Limb (tissue), 2 donors: ENCODE data around the gene SCN10A.

ENCODE experiments used
- DNase-seq, 2 donors: peaks; one replicate each; pipeline ENCODE4 v3.0.0-alpha.2; 2016; ENCODE audit errors: extremely low spot score in 2 of 2

SCN10A gene

DNA sequence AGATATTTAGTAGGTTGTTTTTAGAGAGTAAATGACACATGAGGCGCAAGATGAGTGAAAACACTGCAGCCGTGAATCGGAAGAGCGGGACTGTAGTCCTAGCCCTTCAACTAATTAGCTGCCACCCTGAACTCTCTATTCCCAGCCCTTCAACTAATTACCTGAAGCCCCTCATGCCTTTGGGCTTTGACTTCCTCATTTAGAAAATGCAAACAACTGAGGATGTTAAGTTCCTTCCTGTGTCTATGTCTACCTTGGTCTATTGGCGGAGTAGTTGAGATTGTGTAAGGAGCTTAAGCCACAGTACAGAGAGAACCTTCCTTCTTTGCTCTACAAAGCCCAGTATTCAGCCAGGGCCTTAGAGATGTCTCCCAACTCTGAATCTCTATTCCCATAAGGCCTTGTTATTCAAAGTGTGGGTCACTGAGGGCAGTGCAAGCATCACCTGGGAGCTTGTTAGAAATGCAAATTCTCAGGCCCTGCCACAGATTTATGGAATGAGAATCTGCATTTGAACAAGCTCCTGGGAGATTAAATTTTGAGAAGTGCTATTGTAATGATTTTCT, 94.7 kb downstream of the SCN10A start:
- DNase-seq: no peak

DNA sequence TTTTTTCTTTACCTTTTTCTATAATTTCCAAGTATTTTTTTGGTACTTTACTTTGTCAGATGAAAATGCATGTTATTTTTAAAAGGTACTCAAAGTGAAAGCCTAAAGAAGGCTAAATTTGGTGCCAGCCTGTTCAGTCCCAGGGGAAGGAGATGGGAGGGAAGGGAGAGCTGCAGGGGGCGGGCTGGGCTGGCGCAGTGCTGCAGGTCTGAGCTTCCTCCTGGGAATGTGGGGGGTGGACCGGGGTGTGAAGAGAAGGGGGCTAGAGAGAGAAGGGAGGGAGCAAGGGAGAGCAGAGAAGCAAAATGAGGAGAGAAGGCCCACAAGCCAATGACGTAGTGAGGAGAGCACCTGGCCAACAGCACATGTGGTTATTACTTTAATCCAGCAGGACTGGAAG, 95.6 kb downstream of the SCN10A start:
- no peak for DNase-seq

DNA sequence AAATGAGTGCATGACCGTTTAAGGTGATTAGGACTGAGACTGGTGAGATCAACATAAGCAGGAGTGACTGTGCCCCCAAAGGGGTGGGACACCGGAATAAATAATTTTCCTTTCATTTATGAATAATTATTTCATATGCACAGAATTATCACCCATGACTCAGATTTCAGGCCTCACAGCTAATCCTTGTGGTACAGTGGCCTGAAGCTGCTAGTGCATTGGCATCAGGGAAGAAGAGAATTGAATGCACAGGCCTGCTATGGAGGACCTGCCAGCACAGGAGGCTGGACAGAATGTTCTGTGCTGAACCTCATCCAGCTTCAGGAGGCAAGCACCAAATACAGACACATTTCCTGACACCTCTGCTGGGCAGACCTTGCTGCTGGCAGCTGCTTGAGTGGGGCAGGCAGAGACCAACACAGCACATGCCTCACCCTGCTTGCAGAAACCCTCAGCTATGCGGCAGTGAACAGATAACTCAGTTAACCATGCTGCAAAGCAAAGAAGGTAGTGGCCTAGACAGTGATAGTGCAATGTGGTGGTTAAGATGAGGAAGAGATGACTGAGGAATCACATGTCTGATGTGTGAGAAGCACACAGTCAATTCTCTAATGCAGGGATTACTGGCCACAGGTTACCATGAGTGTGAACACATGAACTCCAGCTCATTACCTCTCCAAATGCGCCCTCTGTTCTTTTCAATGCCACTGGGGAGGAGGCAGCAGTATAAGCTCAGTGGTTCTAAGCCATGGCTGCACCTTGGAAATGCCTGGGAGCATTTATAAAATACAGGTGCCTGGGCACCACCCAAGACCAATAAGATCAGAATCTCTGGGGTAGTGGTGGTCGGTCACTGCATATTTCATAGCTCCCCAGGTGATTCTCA, 98.4 kb downstream of the SCN10A start:
- DNase-seq: no peak

DNA sequence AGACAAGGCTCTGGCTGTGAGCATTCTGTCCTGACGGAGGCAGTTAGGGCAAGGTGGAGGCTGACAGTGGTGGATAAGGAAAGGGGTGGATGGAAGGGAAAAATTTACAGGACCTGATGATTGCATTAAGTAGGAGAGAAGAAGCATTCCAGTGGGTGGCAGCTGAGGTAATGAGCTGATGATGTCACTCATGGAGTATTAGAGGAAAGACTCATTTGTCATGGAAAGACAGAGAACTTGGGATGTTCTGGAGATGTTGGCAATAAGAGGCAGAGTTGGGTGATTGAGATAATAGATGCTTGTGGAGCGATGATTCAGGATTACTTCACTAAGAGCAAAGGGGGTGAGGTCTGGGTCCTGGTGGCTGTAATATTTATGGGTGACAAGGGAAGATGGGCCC, 102.9 kb downstream of the SCN10A start:
- DNase-seq: no peak

DNA sequence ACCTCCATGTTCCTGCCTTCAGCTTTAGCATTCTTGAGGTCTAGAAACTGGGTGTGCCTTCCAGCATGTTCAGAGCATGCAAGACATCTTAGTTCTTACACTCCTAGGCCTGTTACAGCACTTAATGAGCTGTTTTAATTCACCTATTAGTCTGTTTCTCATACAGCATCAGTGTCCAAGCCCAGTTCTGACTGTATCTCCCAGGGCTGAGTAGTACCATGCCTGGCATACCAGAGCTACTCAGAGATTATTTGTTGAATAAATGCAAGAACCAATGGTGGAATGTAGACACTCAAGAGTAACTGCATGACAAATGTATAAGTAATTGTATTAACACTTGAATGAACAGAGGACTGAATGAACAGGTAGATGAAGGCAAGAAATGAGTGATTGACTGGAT, 104.7 kb downstream of the SCN10A start:
- no peak for DNase-seq

DNA sequence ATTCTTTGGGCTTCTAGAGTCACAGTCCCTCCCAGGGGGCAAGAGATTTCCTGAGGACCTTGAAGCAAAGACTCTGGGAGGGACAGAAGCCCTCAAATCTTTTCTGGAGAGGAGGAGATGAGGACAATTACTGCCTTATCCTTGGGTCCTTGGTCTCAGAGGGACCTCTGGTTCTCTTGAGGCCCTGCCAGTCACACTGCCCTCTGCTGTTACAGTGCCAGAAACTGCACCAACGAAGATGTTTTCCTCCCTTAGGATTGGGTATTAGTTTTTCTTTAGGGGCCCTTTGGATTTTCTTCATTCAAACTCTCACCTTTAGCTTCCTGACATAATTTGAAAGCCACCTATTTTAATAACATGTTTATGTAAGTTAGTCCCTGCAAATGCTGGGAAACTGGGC, 108.3 kb downstream of the SCN10A start:
- DNase-seq: no peak

DNA sequence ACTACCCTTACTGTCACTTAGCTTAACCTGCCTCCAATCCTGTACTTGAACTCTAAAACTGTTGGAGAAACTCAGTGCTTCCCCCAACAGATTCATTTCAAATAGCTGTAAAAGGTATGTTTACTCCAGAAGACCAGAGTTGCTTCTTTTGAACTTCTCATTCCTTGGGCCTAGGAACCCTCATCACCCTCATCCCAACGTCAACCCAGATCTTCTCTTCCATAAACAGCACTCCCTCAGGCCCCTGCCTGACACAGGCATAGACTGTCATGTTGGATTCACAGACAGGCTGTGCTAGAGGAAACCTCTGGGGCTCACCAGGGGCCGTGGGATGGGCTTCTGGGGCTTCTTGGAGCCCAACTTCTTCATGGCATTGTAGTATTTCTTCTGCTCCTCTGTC, 109.1 kb downstream of the SCN10A start:
- DNase-seq: no peak

DNA sequence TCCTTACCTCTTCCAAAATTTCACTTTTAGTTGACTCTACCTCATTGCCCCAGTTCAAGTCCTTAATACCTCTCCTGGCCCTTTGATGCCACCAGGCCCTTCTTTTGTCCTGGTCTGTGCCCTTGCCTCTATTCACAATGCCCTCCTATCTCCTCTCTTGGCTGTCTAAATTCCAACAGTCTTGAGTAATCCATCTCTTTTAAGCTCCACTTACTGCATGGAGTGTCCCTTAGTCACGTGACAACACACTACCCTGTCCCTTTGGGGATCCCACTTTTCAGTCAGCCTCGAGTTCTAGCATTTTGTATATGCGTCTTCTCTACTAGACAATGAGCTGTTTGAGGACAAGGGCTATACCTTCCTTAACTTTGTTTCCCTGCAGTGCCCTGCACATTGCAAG, 113.8 kb downstream of the SCN10A start:
- DNase-seq: no peak

DNA sequence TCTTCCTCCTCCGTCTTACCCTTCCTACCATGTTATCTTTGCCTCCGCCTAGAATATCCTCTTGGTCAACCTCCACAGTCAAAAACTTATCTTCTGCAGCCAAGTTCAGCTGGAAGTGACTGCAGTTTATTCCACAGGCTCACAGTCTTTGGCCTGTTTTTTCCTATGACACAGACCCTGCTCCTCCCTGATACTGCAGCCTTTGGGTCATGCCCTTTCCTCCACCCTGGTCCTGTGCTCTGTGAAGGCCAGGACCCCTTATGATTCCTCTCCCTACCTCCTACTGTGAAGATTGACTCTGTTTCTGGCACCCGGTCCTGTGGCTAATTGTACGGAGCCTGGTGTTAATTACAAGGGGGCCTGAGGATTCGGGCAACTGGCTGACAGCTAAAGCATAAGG, 117.3 kb downstream of the SCN10A start:
- DNase-seq: peak in 1 of 2 donors; percentile 1

DNA sequence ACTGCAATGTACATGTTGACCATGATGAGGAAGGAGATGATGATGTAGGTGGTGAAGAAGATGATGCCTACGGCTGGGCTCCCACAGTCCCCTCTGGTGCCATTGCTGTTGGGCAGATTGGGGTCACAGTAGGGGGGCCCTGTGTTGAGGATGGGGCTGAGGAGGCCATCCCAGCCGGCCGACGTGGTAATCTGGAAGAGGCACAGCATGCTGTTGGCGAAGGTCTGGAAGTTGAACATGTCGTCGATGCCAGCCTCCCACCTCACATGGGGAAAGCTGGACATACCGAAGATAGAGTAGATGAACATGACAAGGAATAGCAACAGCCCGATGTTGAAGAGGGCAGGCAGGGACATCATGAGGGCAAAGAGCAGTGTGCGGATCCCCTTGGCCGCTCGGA, 118.0 kb downstream of the SCN10A start:
- no peak for DNase-seq

DNA sequence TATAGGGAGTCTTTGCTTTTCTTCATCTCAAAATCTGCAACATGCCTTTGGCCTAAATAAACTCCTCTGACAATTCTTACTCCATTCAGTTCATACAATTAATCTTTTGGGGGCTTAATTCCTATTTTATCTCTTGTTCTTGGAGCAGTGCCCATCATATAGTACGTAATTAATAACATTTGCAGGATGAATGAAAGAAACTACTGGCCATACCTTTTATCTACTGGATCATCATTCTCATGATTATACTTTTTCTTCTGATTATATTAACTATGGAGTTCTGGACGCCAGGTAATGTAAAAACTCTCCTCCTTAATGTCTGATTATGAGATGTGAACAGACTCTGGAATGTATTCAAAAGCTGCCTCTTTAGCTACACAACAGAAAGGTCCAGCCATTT, 120.0 kb downstream of the SCN10A start:
- DNase-seq: no peak

DNA sequence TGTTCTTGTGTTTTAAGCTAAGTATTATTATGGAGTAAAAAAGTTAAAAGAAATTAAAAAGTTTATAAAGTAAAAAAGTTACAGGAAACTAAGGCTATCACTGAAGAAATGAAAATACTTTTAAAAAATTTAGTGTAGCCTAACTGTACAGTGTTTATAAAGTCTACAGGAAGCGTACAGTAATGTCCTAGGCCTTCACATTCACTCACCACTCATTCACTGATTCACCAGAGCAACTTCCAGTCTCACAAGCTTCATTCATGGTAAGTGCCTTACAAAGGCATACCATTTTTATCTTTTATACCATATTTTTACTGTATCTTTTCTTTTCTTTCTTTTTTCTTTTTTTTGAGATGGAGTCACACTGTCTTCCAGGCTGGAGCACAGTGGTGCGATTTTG, 125.8 kb downstream of the SCN10A start:
- DNase-seq: no peak

DNA sequence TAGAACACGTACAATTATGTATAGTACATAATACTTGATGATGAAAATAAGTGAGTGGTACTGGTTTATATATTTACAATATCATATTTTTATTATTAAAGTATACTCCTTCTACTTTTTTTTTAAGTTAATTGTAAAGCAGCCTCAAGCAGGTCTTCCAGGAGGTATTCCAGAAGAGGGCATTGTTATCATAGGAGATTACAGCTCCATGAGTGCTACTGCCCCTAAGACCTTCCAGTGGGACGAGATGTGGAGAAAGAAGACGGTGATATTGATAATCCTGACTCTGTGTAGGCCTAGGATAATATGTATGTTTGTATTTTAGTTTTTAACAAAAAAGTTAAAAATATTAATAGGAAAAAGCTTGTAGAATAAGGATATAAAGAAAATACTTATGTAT, 126.2 kb downstream of the SCN10A start:
- no peak for DNase-seq

DNA sequence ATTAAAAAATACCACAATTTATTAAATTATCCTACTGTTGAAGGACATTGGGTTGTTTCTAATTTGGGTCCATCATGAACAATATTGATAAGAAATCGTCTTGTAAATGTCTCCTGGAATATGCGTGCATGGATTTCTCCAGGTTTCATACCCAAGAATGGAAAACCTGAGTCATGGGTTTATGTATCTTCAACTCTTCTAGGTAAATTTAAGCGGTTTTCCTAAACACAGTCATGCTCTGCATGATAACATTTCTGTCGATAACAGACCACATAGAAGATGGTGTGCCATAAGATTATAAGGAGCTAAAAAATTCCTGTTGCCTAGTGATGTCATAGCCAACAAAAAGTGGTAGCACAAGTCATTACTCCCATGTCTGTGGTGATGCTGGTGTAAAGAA, 126.7 kb downstream of the SCN10A start:
- no peak for DNase-seq

DNA sequence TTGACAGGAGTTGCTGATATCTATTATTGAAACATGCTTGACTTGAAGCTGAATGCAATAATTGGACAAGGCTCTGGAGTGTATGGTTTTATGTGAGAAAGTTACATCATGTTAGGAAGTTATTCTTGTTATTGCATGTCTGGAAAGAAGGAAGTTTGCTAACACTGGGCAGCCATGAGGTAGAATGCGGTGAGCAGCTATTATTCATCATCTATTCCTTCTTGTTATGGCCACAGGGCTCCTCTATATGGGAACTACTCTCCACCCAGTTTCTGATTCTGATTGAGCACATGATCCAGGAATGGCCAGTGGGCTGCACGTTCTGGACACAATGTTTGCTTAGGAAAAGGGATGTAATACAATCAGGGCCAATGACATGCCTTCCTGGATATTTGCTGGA, 128.7 kb downstream of the SCN10A start:
- no peak for DNase-seq

DNA sequence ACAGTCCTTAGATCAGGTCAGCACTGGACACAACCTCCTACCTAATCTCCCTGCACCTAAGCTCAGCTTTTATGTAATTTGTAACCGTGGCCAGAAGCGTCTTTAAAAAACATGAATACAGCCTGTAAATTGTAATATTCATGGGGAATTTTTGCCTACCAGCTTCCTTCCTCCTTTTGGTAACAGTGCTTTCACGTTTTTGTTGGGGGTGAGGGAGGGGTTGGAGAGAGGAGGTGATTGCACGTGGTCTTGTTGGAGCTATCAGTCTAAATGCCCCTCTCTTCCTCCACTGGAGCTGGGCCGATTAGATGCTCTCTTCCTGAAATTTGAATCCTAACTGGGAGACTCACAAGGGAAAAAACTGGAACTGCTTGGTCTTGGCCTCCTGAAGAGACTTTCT, 131.5 kb downstream of the SCN10A start:
- no peak for DNase-seq

DNA sequence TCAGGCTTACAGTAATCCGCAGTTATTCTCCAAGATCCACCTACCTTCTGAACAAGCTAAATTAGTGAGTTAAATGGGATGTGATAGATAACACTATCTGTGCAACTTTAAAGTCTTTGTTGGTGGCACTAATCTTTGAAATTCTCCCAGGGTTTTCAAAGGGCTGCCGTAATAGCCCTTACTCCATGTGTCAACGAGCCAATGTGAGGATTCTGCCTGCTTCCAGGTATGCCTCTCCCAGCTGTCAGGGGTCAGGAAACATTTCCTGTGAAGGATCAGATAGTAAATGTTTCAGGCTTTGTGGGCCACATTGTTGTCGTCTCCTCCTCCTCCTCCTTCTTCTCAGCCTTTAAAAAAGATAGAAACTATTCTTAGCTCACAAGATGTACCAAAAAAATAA, 146.3 kb downstream of the SCN10A start:
- DNase-seq: no peak

DNA sequence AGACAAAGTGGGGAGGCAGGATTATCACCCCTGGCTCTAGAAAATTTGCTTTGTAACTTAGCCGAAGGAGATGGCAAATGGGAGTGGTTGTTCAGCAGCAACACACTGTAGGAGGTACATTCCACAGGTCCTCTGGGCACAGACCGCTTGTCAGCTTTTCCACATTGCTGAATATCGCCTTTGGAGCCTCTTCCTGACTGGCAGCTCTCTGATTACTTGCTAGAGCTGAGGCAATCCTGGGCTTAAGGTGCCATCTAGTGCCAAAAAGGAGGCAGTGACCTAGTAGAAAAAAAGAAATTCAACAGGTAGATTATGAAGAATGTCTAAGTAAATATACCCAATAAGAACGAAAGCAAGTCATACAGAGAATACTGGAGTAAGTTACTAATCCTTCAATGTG, 153.5 kb downstream of the SCN10A start:
- no peak for DNase-seq

DNA sequence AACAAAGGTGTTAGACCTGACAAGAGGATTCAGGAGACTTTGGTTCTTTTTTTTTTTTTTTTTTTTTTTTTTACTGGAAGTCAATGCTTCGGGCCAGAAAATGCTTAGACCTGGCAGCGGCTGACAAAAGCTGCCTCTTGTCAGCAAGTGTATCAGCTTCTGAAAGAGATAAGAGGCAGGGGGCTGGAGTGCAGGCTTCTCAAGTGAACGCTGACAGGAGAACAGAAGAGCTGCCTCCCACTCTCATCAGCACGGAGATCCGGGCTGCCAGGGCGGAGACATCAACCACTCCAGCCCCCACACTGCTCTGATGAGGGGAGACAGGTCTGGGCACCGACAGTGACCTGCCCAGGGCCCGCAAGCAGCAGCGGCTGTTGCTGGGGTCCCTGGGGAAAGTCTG, 157.2 kb downstream of the SCN10A start:
- no peak for DNase-seq

DNA sequence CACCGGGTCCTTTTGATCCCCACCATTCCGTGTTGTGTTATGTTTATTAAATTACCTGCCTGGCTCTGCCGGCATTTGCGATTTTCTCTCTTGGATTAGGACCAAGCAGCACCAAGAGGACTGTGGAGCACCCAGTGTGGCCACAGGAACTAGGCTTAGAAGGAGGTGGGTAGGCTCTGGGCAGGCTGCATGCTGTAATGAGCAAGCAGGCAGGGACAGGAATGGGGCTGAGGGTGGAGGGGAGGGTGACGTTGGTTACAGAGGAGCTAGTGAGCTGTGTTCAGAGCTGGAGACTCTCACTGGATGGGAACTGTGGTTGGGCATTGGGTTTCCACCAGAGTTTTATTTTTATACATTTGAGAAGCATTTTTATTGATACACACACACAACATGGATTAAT, 158.6 kb downstream of the SCN10A start:
- DNase-seq: no peak

DNA sequence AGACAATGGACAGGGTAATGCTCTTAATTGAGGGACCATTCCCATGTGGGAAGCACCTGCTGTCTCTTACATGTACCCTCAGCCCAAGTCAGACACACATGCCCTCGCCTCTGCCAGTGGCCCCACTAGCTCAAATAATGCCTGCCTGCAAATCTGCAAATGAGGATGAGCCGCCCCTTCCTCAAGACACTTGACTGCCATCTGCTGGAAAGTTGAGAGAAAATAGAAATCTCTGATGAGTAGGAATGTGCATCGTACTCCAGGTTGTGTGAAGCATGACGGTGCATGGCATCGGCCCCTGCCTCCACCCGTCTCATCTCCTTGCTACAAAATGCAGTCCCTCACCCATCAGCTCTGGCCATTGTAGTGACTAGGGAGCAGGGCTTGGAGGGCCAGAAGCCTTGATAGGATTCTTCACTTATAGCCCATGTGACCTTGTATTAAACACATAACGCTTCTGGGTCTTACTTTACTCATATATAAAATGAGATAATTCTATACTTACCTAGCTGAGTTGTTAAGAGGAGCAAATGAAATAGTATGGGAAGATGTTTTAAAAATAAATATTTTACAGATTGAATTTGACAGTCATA, 160.2 kb downstream of the SCN10A start:
- peak in 1 of 2 donors; percentile 56 for DNase-seq

DNA sequence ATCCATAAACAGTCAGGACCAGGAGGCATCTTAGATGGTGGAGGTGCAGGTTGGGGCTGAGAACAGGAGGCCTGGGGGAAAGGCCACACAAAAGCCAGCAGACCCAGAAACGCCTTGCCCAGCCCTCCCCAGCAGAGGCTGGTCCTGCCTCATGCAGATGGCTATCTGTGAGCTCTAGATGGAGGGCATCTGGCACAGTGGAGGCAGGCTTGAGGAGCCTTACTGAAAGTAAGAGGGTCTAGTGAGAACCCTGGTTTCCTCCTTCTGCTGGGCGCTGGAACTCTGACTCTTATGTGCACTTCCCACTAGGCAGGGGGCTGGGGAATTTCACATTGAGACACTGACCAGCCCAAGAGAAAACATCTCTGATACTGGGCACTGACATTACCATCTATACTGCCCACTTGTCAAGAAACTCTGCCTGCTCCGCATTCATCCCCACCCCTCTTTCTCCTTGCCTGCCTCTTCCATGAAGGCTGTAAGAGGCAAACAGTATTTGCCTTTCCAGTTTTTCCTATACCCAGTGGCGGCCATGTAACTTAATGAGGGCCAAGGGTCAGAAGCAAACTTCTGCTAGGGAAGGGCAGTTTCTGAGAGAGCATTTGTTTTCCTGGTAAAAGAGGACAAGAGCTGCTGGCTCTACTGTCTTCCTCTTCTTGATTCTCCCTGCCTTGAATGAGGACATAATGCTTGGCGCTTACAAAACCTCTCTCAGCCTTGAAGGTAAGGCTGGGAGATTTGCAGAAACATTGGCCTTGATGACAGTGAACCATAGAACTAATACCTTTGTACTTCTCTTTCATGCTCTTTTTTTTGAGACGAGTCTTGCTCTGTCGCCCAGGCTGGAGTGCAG, 162.1 kb downstream of the SCN10A start:
- DNase-seq: no peak
